ENCODE data around the gene BAD.

The BAD gene

DNA sequence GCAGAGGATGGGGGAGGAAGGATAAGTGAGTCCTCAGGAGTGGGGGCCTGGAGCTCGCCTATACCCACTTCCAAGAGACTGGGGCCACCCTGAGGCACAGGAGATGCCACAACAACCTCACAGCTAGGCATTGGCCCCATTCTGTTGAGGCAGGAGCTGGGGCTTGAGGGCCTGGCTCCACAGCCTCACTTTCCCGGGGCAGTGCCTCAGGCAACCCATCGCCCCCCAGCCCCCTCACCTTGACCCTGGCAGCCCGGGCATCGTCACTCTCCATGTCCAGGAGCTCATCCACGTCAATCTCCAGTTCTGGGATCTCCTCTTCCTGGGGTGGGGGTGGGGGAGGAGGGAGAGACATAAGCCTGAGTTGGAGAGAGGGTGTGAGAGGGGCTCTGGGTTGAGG lies 39.5 kb downstream of the BAD start:
- TF ChIP-seq, protein P1, sequence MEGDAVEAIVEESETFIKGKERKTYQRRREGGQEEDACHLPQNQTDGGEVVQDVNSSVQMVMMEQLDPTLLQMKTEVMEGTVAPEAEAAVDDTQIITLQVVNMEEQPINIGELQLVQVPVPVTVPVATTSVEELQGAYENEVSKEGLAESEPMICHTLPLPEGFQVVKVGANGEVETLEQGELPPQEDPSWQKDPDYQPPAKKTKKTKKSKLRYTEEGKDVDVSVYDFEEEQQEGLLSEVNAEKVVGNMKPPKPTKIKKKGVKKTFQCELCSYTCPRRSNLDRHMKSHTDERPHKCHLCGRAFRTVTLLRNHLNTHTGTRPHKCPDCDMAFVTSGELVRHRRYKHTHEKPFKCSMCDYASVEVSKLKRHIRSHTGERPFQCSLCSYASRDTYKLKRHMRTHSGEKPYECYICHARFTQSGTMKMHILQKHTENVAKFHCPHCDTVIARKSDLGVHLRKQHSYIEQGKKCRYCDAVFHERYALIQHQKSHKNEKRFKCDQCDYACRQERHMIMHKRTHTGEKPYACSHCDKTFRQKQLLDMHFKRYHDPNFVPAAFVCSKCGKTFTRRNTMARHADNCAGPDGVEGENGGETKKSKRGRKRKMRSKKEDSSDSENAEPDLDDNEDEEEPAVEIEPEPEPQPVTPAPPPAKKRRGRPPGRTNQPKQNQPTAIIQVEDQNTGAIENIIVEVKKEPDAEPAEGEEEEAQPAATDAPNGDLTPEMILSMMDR (IDR thresholded peaks at IDR 0.05; ENCODE audit: low read depth, low read length, missing control alignments): no peak
- DNase-seq (ENCODE audit: extremely low read depth, low read depth): no peak

DNA sequence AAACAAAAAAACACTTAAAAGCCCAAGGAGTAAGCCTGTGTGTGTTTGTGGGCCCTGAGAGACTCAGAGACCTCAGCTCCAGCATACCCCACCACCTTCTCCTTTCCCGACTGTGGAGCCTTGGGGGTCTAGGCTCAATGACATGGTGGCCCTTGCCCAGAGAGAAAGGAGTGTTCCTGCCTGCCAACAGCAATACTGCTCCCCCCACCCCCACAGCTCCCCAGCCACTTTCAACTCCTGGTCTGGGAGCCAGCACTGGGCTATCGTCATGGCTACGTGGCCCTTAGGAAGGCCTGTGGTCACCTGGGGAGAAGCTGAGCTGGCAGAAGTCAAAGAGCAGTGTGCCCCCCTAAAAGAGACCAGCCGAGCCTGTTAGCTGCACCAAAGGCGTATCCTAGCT lies 40.4 kb downstream of the BAD start:
- no peak for DNase-seq (ENCODE audit: extremely low read depth, low read depth)
- TF ChIP-seq, protein P1 (IDR thresholded peaks at IDR 0.05; ENCODE audit: low read depth, low read length, missing control alignments): no peak
- peak overlapping the region; percentile 99; the same call in 1 of the 2 replicates for H3K4me3 ChIP-seq (replicated peaks; ENCODE audit: low read depth, low read length)

More for the DNA sequence above, 39.5 kb downstream of the BAD start:
- peak overlapping the region; percentile 99 for H3K4me3 ChIP-seq (replicated peaks; ENCODE audit: low read depth, low read length)

DNA sequence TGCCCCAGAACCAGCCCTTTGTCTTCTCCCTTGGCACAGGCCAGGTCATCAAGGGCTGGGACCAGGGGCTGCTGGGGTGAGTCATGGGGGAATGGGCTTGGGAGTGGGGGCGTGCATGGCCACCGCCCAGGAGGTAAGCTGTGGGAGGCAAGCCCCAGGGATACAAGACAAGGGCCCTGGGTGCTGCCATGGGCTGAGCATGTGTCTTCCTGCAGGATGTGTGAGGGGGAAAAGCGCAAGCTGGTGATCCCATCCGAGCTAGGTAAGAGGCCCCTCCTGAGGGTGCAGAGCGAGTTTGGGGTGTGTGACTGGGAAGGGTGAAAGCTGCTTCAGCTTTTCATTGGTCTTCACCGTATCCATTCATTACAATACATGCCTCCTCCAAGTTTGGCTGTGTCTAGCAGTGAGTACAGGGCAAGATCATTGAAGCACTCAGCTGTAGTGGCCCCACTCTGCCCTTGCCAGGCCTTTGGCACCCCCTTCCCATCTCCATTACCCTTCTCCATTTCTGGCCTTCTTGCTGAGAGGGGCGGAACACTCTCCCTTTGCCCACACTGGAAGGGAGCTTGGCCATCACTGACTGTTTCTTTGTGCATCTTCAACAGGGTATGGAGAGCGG lies 41.1 kb downstream of the BAD start:
- peak overlapping the region; percentile 80; the same call in 1 of the 2 replicates for H3K4me3 ChIP-seq (replicated peaks; ENCODE audit: low read depth, low read length)
- DNase-seq (ENCODE audit: extremely low read depth, low read depth): no peak
- TF ChIP-seq, protein P1 (IDR thresholded peaks at IDR 0.05; ENCODE audit: low read depth, low read length, missing control alignments): no peak

DNA sequence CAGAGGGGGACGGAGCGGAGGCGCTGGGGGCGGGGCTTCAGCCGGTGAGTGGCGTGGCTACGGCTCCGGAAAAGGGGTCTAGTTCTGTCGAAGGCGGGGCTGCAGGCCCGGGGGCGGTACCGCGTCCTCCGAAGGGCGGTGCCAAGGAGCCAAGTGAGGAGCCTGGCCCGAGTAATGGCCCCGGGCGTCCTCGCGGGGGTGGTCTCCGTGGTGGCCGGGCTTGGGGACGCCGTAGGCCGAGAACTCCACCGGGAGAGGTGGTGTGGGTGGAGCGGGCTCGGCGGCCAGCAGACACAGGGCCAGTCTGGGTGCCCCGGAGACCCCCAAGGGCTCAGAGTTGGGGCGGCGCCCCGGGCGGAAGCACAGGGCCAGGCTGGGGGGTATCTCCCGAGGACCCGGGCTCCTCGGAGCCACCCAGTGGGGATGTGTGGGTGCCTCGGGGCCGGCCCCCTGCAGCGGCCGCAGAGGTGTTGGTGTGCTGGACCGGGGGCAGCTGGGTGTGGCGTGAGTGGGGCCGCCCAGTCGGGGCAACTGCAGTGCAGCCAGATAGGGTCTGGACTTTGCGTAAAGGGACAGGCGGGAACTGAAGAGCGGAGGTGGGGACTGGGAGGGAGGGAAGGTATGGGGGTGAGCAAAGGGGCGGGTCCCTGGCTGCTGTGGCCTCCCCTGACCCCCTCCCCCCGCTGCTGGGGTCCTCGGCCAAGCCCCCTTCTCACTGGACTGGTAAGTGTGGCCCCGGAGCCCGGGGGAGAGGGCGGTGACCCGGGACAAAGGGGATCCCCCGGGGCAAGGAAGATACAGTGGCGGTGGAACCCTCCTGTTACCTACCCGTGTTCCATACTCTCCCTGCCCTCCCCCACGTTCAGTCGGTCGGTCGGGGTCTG lies 42.7 kb downstream of the BAD start:
- peak overlapping the region; percentile 80 for H3K4me3 ChIP-seq (replicated peaks; ENCODE audit: low read depth, low read length)
- peak; percentile 96 for DNase-seq (ENCODE audit: extremely low read depth, low read depth)
- TF ChIP-seq, protein P1 (IDR thresholded peaks at IDR 0.05; ENCODE audit: low read depth, low read length, missing control alignments): no peak

DNA sequence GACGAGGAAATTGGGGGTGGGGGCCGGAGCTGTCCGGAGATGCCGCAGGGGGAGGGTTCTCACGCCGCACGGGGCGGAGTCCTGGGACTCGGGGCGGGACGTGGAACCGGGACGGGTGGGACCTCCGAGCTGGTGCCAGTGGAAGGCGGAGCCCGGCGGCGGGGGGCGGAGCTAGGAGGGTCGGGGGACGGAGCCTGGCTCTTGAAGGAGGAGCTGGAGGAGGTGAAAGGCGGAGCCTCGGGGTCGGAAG lies 43.3 kb downstream of the BAD start:
- TF ChIP-seq, protein P1 (IDR thresholded peaks at IDR 0.05; ENCODE audit: low read depth, low read length, missing control alignments): no peak
- DNase-seq (ENCODE audit: extremely low read depth, low read depth): no peak
- H3K4me3 ChIP-seq (replicated peaks; ENCODE audit: low read depth, low read length): peak overlapping the region; percentile 80

DNA sequence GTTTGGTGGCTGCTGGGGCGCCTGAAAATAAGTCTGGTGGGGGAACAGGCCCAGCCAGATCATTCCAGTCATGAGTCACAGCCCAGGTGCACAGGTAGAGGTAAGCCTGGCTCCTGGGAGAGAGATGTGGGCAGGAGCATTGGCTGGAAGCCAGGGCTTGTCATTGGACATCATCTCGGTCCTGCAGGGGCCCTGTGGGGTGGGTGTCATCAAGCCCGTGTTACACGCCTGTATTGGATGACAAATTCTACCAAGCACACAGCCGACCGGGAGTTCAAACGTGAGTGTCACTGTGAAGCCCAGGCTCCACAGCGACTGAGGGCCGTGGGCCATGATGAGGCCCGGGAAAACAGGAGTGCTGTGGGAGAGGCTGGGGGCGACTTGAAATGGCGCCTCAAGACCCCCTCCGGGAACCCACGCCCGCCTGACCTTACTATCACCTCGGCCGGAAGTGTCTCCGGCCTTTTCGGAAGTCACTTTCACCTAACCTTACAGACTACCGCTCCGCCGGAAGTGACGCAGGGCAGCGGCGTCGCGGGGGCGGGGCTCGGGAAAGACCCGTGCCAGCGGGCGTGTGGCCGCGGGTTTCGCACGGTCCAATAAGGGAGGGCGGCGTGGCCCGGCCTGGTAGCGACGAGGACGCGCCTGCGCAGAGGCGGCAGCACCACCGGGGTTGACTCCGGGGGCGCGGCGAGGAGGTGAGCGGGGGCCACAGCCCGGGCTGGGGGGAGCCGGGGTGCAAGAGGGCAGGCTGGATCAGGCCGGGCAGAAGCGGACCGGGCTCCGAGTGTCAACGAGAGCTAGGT lies 43.8 kb downstream of the BAD start, which contains the start of gene FKBP2:
FKBP2 (plus strand) TSS at position 661 of the 806 bp plus-strand sequence. CDS start 1,293 bp downstream, outside the sequence.
- peak; percentile 81 for DNase-seq (ENCODE audit: extremely low read depth, low read depth)
- H3K4me3 ChIP-seq (replicated peaks; ENCODE audit: low read depth, low read length): peak within 1 kb of the TSS; percentile 80
- TF ChIP-seq, protein P1 (IDR thresholded peaks at IDR 0.05; ENCODE audit: low read depth, low read length, missing control alignments): no peak

Data from HFF-Myc (cell line).